Astrocyte (in vitro differentiated cells and primary cell): ENCODE results near the gene PGC.

Source experiments
- CTCF ChIP-seq: IDR thresholded peaks from 2 replicates; pipeline ENCODE4 v1.5.1; 2011; ENCODE audit warnings: low read depth, mild to moderate bottlenecking, inconsistent platforms, low read length, moderate library complexity; ENCODE audit not compliant: insufficient read depth
- EZH2 ChIP-seq: IDR thresholded peaks from 2 replicates; pipeline ENCODE4 v1.6.1; 2012; ENCODE audit warnings: mild to moderate bottlenecking, low read length, inconsistent platforms; ENCODE audit not compliant: insufficient read depth

DNA sequence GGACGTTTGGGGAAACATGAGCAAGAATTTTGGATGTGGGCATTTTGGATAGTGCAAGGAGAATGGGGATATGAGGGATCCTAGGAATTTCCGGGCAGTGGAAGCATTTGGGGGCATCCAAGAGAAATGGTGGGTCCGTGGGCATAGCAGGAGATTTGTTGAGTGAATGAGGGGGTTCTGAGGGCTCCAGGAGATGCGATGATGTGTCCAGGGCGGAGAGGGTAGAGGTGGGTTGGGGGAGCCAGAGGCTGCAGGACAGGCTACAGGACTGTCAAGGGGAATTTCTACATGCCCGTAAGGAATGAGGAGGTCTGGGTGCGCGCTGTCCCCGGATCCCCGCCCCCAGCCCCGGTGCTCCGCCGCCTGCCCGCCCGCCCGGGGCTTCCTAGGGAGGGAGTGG, 32.1 kb upstream of the PGC start:
- TF ChIP-seq CTCF (no peak), EZH2 (no peak)
